Measurements from ENCODE around the gene MAP4K5.

Gene MAP4K5

DNA sequence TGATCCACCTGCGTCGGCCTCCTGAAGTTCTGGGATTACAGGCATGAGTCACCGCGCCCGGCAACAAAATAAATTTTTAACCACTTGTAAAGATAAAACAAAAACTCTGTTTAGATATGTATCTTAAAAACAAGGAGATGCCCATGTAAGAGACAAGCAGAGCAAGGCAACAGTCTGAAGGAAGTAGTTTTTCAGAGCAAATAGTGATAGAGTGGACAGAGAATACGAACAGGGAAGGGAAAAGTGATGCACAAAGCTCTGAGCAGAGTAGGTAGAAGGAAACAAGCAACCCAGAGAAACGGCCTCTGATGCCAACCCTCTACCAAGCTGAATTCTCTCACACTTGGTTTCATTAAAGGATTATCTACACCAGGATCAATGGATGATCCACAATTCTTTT, 110.9 kb downstream of the MAP4K5 start:
- H3K9ac ChIP-seq (ENCODE audit: low read depth, low read length) = no peak overlapping the region
- H3K27me3 ChIP-seq (ENCODE audit: control insufficient read depth, insufficient read depth, low read length) = no peaks in the 10 kb centered on the region
- no peak overlapping the region for H3K4me2 ChIP-seq (ENCODE audit: low read length)
- no peak overlapping the region for H3K4me3 ChIP-seq (ENCODE audit: low read length)
- H3K36me3 ChIP-seq (ENCODE audit: insufficient read depth, low read length) = peaks cover 64% of the 10 kb centered on the region
- peaks cover 20% of the 10 kb centered on the region for H3K4me1 ChIP-seq (ENCODE audit: control insufficient read depth, insufficient read depth, low read length)
- no peaks in the 10 kb centered on the region for H3K9me3 ChIP-seq (replicated peaks; ENCODE audit: low read length)

DNA sequence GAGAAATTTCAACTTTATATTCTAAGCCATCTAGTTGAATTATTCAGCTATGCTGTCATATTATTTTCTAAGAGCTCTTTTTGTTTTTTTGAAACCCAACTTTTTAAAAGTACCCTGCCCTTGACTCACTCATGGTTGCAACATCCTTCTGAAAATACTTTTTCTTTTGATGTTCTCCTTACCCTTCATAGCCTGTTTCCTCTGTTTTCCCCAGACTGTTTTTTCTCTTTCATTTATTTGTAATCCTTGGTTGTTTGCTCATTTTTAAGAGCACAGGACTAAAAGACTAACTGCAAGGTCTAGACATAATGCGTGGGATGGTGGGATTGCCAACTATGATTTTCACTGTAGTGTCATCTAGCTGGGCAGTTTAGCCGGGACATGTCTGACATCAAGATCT, 114.5 kb downstream of the MAP4K5 start:
- Histone ChIP-seq H3K9me3 (replicated peaks; ENCODE audit: low read length) (no peaks in the 10 kb centered on the region), H3K4me1 (ENCODE audit: control insufficient read depth, insufficient read depth, low read length) (peaks cover 11% of the 10 kb centered on the region), H3K27me3 (ENCODE audit: control insufficient read depth, insufficient read depth, low read length) (no peaks in the 10 kb centered on the region), H3K9ac (ENCODE audit: low read depth, low read length) (no peak overlapping the region), H3K4me3 (ENCODE audit: low read length) (no peak overlapping the region), H3K4me2 (ENCODE audit: low read length) (no peak overlapping the region), H3K36me3 (ENCODE audit: insufficient read depth, low read length) (peaks cover 48% of the 10 kb centered on the region)

DNA sequence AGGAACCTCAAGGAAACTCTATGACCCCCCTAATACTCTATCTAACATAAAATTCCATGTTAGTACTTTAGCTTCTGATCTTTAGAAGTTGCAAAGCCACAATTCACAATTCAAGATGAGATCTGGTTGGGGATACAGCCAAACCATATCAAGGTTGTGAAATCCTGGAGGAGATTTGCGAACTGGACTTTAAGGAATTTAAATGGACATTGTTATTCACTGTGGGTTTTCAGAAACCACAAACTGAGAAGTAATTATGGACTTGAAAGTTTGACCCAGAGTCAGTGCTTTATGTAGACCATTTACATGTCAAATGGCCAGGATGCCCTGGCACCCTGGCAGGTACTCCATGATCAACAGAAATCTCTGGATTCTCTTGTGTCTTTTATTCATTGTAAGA, 121.4 kb downstream of the MAP4K5 start:
- Histone ChIP-seq H3K36me3 (ENCODE audit: insufficient read depth, low read length) (peaks cover 4% of the 10 kb centered on the region), H3K4me2 (ENCODE audit: low read length) (no peak overlapping the region), H3K4me3 (ENCODE audit: low read length) (no peak overlapping the region), H3K9me3 (replicated peaks; ENCODE audit: low read length) (no peaks in the 10 kb centered on the region), H3K27me3 (ENCODE audit: control insufficient read depth, insufficient read depth, low read length) (no peaks in the 10 kb centered on the region), H3K9ac (ENCODE audit: low read depth, low read length) (no peak overlapping the region), H3K4me1 (ENCODE audit: control insufficient read depth, insufficient read depth, low read length) (peaks cover 3% of the 10 kb centered on the region)

DNA sequence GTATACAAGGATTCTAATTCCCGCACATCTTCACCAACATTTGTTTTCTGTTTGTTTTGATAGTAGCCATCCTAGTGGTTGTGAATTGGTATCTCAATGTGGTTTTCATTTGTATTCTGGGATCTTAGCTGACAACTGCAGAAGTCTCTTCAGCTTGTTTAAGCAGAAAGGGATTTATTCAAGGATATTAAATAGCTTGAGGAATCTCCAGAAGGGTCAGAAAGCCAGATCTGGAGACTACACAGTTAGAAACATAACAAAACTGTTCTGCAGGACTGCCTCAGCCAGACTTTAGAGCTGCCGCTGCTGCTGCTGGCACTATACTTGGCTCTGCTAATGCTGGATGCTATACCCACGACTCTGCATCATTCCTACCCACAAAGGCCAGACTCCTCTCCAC, 122.3 kb downstream of the MAP4K5 start:
- Histone ChIP-seq H3K4me1 (ENCODE audit: control insufficient read depth, insufficient read depth, low read length) (peaks cover 3% of the 10 kb centered on the region), H3K36me3 (ENCODE audit: insufficient read depth, low read length) (no peaks in the 10 kb centered on the region), H3K9me3 (replicated peaks; ENCODE audit: low read length) (no peaks in the 10 kb centered on the region), H3K27me3 (ENCODE audit: control insufficient read depth, insufficient read depth, low read length) (no peaks in the 10 kb centered on the region), H3K4me2 (ENCODE audit: low read length) (no peak overlapping the region), H3K9ac (ENCODE audit: low read depth, low read length) (no peak overlapping the region), H3K4me3 (ENCODE audit: low read length) (no peak overlapping the region)

DNA sequence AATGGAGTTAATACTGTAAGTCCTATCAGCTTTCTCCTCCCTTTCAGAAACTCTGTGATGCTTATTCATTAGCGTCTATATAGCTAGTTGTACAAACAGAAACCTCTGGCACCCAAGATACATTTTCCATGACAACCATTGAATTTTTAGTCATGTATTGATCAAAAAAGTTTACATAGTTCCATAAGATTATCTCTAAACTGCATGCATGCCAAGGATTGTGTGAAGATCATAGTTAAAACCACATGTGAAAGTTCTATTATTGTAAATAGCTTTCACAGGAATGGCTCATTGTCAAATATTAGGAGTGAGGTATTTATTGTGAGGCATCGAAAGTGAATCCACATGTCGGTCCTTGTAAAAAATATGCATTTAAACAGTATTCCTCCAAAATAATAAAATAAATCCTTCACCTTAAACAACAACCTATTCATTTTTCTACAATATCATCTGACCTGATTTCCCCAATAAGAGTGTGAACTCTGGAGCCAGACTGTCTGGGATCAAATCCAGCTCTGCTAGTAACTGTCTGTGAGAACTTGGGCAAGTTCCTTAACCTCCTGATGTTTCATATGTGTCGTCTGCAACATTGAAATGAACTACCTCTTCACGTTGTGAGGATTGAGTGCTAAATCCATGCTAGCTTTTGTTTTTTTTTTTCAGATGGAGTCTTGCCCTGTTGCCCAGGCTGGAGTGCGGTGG, 125.1 kb downstream of the MAP4K5 start:
- Histone ChIP-seq H3K4me3 (ENCODE audit: low read length) (no peak overlapping the region), H3K9ac (ENCODE audit: low read depth, low read length) (no peak overlapping the region), H3K4me1 (ENCODE audit: control insufficient read depth, insufficient read depth, low read length) (peaks cover 7% of the 10 kb centered on the region), H3K9me3 (replicated peaks; ENCODE audit: low read length) (no peaks in the 10 kb centered on the region), H3K36me3 (ENCODE audit: insufficient read depth, low read length) (no peaks in the 10 kb centered on the region), H3K4me2 (ENCODE audit: low read length) (no peak overlapping the region), H3K27me3 (ENCODE audit: control insufficient read depth, insufficient read depth, low read length) (no peaks in the 10 kb centered on the region)

DNA sequence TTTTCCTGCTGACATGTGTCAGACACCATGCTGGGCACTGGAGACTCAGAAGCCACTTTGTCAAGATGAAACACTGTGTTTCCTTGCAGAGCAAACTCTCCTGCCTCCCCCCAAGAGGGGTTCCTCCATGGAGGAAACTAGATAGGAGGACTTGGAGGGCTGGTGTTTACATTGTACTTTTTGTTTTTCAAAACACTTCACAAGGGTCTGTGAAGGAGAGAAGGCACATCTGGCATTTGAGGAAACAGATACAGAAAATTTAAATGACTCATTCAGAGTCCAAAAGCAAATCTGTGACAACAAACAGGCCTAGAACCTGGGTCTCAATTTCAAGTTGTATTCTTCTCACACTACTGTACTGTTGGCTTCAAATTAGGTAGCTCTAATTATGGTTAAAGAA, 128.9 kb downstream of the MAP4K5 start:
- H3K9me3 ChIP-seq (replicated peaks; ENCODE audit: low read length) = no peaks in the 10 kb centered on the region
- no peaks in the 10 kb centered on the region for H3K36me3 ChIP-seq (ENCODE audit: insufficient read depth, low read length)
- peaks cover 20% of the 10 kb centered on the region for H3K4me1 ChIP-seq (ENCODE audit: control insufficient read depth, insufficient read depth, low read length)
- H3K27me3 ChIP-seq (ENCODE audit: control insufficient read depth, insufficient read depth, low read length) = no peaks in the 10 kb centered on the region
- no peak overlapping the region for H3K4me3 ChIP-seq (ENCODE audit: low read length)
- no peak overlapping the region for H3K4me2 ChIP-seq (ENCODE audit: low read length)
- no peak overlapping the region for H3K9ac ChIP-seq (ENCODE audit: low read depth, low read length)

DNA sequence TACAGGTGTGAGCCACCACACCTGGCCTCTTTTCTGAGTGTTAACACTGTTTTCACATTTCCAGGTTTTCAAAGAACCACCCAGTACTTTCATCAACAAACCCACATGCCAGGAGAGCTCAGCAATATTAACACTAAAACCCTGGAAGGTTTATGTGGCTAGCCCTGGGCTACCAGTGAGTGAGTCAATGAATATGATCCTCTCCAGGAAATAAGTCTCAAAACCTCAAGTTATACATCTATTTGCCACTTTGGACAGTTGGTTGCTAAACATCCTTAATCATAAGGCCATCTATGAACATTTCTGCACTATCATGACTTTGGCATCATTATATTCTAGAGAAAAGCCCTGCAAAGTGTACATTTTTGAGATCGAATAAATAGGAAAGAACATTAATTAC, 129.4 kb downstream of the MAP4K5 start:
- Histone ChIP-seq H3K9me3 (replicated peaks; ENCODE audit: low read length) (no peaks in the 10 kb centered on the region), H3K9ac (ENCODE audit: low read depth, low read length) (no peak overlapping the region), H3K4me2 (ENCODE audit: low read length) (no peak overlapping the region), H3K4me3 (ENCODE audit: low read length) (no peak overlapping the region), H3K4me1 (ENCODE audit: control insufficient read depth, insufficient read depth, low read length) (peaks cover 25% of the 10 kb centered on the region), H3K36me3 (ENCODE audit: insufficient read depth, low read length) (no peaks in the 10 kb centered on the region), H3K27me3 (ENCODE audit: control insufficient read depth, insufficient read depth, low read length) (no peaks in the 10 kb centered on the region)

DNA sequence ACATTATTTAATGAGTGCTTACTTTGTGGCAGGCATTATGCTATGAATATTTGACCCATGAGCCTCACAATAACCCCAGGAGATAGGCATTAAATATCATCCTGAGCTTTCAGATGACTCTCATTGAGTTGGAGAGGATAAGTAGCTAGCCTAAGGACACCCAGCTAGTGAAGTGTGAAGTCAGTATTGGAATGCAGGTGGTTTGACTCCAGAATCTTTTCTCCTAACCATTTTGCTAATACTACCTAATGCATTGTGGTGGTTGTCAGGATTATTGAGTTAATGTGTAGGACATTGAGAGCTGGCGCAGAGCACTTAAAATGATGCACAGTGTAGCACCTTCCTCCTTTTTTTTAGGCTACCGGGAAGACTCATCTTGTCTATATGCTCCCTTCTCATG, 131.9 kb downstream of the MAP4K5 start:
- Histone ChIP-seq H3K27me3 (ENCODE audit: control insufficient read depth, insufficient read depth, low read length) (no peaks in the 10 kb centered on the region), H3K4me3 (ENCODE audit: low read length) (no peak overlapping the region), H3K9me3 (replicated peaks; ENCODE audit: low read length) (no peaks in the 10 kb centered on the region), H3K9ac (ENCODE audit: low read depth, low read length) (no peak overlapping the region), H3K36me3 (ENCODE audit: insufficient read depth, low read length) (no peaks in the 10 kb centered on the region), H3K4me2 (ENCODE audit: low read length) (no peak overlapping the region), H3K4me1 (ENCODE audit: control insufficient read depth, insufficient read depth, low read length) (peaks cover 36% of the 10 kb centered on the region)

DNA sequence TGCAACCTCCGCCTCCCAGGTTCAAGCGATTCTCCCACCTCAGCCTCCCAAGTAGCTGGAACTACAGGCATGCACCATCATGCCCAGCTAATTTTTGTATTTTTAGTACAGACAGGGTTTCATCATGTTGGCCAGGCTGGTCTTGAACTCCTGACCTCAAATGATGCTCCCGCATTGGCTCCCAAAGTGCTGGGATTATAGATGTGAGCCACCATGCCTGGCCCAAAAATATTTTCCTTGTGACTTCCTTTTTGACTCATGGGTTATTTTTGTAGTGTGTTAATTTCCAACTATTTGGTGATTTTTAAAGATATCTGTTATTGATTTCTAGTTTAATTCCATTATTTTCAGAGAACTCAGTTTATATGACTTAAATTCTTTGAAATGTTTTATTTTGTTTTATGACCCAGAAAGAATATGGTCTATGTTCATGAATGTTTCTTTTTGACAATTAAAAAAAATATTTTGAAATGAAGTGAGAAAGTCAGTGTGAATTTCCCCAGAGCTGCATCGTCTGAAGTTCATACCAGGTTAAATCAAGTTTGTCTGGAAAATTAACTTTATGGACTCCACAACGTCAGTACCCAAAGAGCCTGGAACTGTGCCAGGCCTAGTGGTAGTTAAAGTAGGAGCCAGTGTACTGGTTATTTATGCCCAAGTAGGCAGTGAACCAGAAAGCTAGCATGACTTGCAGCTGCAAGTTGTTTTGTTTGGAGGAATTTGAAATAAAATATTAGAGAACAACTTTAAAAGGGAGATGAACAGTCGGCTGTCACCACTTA, 132.9 kb downstream of the MAP4K5 start:
- Histone ChIP-seq H3K4me1 (ENCODE audit: control insufficient read depth, insufficient read depth, low read length) (peaks cover 36% of the 10 kb centered on the region), H3K9me3 (replicated peaks; ENCODE audit: low read length) (no peaks in the 10 kb centered on the region), H3K36me3 (ENCODE audit: insufficient read depth, low read length) (no peaks in the 10 kb centered on the region), H3K4me2 (ENCODE audit: low read length) (peak overlapping the region; percentile 17), H3K9ac (ENCODE audit: low read depth, low read length) (no peak overlapping the region), H3K27me3 (ENCODE audit: control insufficient read depth, insufficient read depth, low read length) (no peaks in the 10 kb centered on the region), H3K4me3 (ENCODE audit: low read length) (no peak overlapping the region)

DNA sequence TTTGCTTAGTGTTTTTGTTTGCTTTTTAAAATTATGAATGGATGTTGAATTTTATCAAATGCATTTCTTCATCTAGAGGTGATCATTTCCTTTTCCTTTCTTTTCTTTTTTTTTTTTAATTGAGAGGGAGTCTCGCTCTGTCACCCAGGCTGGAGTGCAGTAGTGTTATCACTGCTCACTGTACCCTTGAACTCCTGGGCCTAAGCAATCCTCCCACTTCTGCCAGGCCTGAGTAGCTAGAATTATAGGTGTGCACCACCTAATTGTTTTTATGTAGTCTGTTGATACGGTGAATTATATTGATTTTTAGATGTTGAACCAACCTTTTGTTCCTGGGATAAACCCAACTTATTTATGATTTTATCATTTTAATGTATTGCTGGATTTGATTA, 134.2 kb downstream of the MAP4K5 start:
- Histone ChIP-seq H3K4me2 (ENCODE audit: low read length) (peak overlapping the region; percentile 98), H3K9me3 (replicated peaks; ENCODE audit: low read length) (no peaks in the 10 kb centered on the region), H3K4me3 (ENCODE audit: low read length) (no peak overlapping the region), H3K36me3 (ENCODE audit: insufficient read depth, low read length) (no peaks in the 10 kb centered on the region), H3K27me3 (ENCODE audit: control insufficient read depth, insufficient read depth, low read length) (no peaks in the 10 kb centered on the region), H3K4me1 (ENCODE audit: control insufficient read depth, insufficient read depth, low read length) (peaks cover 33% of the 10 kb centered on the region), H3K9ac (ENCODE audit: low read depth, low read length) (no peak overlapping the region)

DNA sequence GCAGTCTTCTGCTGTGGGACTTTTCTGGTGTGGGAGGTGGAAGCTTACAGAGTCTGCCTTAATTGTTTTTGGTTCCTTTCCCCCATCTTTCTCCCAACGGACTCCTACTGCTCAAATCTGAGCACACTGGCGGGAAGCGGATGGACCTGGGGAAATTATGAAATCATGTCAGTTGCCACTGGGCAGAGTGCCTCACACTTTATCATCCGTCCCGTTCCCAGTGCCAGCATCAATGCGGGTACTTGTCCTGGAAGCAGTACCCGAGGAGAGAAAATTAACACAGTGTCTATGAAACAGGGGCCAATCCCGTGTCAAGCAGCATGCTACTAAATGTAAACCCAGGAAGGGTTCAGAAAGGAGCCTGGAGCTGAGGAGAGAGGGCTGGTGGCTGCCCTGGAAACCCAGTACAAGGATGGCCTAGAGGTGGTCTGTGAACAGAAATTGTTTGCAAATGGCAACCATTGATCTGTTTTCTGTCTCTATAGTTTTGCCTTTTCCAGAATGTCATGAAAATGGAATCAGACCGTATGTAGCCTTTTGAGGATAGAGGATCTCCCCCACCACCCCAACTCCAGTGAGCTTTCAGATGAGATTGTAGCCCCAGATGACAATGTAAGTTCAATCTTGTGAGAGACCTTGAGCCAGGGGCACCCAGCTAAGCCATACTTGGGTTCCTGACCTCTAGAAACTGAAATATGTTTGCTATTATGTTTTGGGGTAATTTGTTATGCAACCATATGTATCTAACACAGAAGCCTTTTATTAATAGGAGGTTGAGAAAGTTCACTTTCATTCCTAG, 134.8 kb downstream of the MAP4K5 start:
- Histone ChIP-seq H3K36me3 (ENCODE audit: insufficient read depth, low read length) (no peaks in the 10 kb centered on the region), H3K4me3 (ENCODE audit: low read length) (peak overlapping the region; percentile 79), H3K9ac (ENCODE audit: low read depth, low read length) (peak overlapping the region; percentile 84), H3K9me3 (replicated peaks; ENCODE audit: low read length) (no peaks in the 10 kb centered on the region), H3K27me3 (ENCODE audit: control insufficient read depth, insufficient read depth, low read length) (no peaks in the 10 kb centered on the region), H3K4me2 (ENCODE audit: low read length) (peak overlapping the region; percentile 98), H3K4me1 (ENCODE audit: control insufficient read depth, insufficient read depth, low read length) (peaks cover 31% of the 10 kb centered on the region)

Measured in skeletal muscle satellite cell (primary cell).